A673 (cell line): ENCODE data around the gene SNRPA1. TPM values are rescaled to one million over a fixed set of nuclear protein-coding genes. Genes with fewer than 3 reads are reported as not detected.
A peak's percentile ranks its signal among the peaks of the same experiment; 100 is the strongest.

ENCODE experiments used
- BruUV-seq: library from RNA; stranded (reverse); fragments of 400-500 nt; replicated peaks from 2 replicates; lab custom pipeline; 2021; lab: Mats Ljungman, UMichigan
- CTCF ChIA-PET: fragments of 300-600 bp; sonication (Branson Sonifier 250); formaldehyde crosslinking; loops from one replicate; lab custom pipeline; 2022; ENCODE audit warnings: antibody characterized with exemption; lab: Charles Lee
- POLR2A ChIA-PET: fragments of 300-600 bp; sonication (Branson Sonifier 250); formaldehyde crosslinking; loops from one replicate; lab custom pipeline; 2022; ENCODE audit warnings: antibody characterized with exemption; ENCODE audit not compliant: low non-redundant PET; lab: Charles Lee
- DNase-seq: peaks from one replicate; pipeline ENCODE4 v3.0.0-alpha.2; 2015; ENCODE audit warnings: low spot score
- H3K27ac ChIP-seq: fragments of 200-600 bp; sonication (generic); 2 replicates; pipeline ENCODE4 v1.5.1; 2016; ENCODE audit warnings: mixed run types, low read depth, mild to moderate bottlenecking, mixed read lengths, antibody characterized with exemption, low read length; ENCODE audit not compliant: poor library complexity, severe bottlenecking
- H3K27me3 ChIP-seq: fragments of 200-600 bp; sonication (generic); replicated peaks from 2 replicates; pipeline ENCODE4 v1.6.1; 2017; ENCODE audit warnings: mixed run types, low read depth, mild to moderate bottlenecking, mixed read lengths, antibody characterized with exemption, low read length; ENCODE audit not compliant: insufficient read depth, poor library complexity
- H3K36me3 ChIP-seq: fragments of 200-600 bp; sonication (generic); 2 replicates; pipeline ENCODE4 v1.6.1; 2016; ENCODE audit warnings: mixed run types, mild to moderate bottlenecking, mixed read lengths, antibody characterized with exemption, low read length; ENCODE audit not compliant: insufficient read depth, poor library complexity, severe bottlenecking
- H3K4me1 ChIP-seq: fragments of 200-600 bp; sonication (generic); 2 replicates; pipeline ENCODE4 v1.6.1; 2017; ENCODE audit warnings: mixed run types, mild to moderate bottlenecking, mixed read lengths, antibody characterized with exemption, low read length; ENCODE audit not compliant: insufficient read depth, poor library complexity, severe bottlenecking
- H3K4me3 ChIP-seq: fragments of 200-600 bp; sonication (generic); 2 replicates; pipeline ENCODE4 v1.5.1; 2016; ENCODE audit warnings: low read depth, mixed run types, mild to moderate bottlenecking, mixed read lengths, low read length; ENCODE audit not compliant: poor library complexity, severe bottlenecking
- H3K9me3 ChIP-seq: fragments of 200-600 bp; sonication (generic); 2 replicates; pipeline ENCODE4 v1.6.1; 2016; ENCODE audit warnings: mixed run types, low read depth, mild to moderate bottlenecking, mixed read lengths, antibody characterized with exemption, low read length; ENCODE audit not compliant: poor library complexity, severe bottlenecking
- CTCF ChIP-seq: fragments of 300-800, 200-600 bp; sonication (generic); conservative IDR thresholded peaks from 2 replicates; pipeline ENCODE4 v1.5.1; 2017; ENCODE audit warnings: low read depth, mild to moderate bottlenecking, antibody characterized with exemption, low read length, moderate library complexity, mixed read lengths
- EZH2 ChIP-seq: fragments of 200-600 bp; sonication (generic); IDR thresholded peaks from 2 replicates; pipeline ENCODE4 v1.6.1; 2017; ENCODE audit warnings: borderline replicate concordance, low read depth, mild to moderate bottlenecking, mixed read lengths, antibody characterized with exemption, low read length; ENCODE audit not compliant: poor library complexity, severe bottlenecking
- intact Hi-C: fragments of 100-400 bp; cut with micrococcal nuclease; formaldehyde crosslinking; loops from one replicate; pipeline ENCODE4 v1.10.0; 2022; ENCODE audit not compliant: unreplicated experiment
- total RNA-seq: library from RNA; stranded (reverse); gene quantifications from 2 replicates; pipeline ENCODE4 v1.2.3, GENCODE V29; 2021

SNRPA1 gene
- total RNA-seq, 1 experiment from 2014 or later, result 206 TPM

- Histone ChIP-seq H3K27ac (no peak overlapping the region), H3K27me3 (no peaks in the 10 kb centered on the region), H3K4me1 (no peaks in the 10 kb centered on the region), H3K9me3 (no peaks in the 10 kb centered on the region), H3K4me3 (no peak overlapping the region), H3K36me3 (no peaks in the 10 kb centered on the region)
- TF ChIP-seq CTCF (no peak), EZH2 (no peak)
- intact Hi-C loops, result no loop called here
- ChIA-PET POLR2A (no interaction called here), CTCF (interaction anchor here (0.6 kb wide), 1 partner anchor 129 kb away, joined by 5 read pairs; no protein-coding TSS in a partner anchor)
- DNase-seq, result no peak
- no TSS peak for BruUV-seq
Observed at GRCh38 chr15:101303408-101303807, 8.4 kb upstream of the SNRPA1 start.

- H3K27ac ChIP-seq, result no peak overlapping the region
- H3K36me3 ChIP-seq, result peaks cover 8% of the 10 kb centered on the region
- H3K27me3 ChIP-seq, result no peaks in the 10 kb centered on the region
- no peaks in the 10 kb centered on the region for H3K9me3 ChIP-seq
- peak overlapping the region; percentile 81 for H3K4me3 ChIP-seq
- no TSS peak for BruUV-seq
- peaks cover 12% of the 10 kb centered on the region for H3K4me1 ChIP-seq
- CTCF ChIA-PET, result no interaction called here
- intact Hi-C loops, result no loop called here
- DNase-seq, result no peak
- TF ChIP-seq CTCF (no peak), EZH2 (no peak)
- POLR2A ChIA-PET, result no interaction called here
Observed at GRCh38 chr15:101296418-101297405, 1.7 kb upstream of the SNRPA1 start.

GRCh38 chr15:101295607-101296161, 636 bp upstream of the SNRPA1 start:
- peaks cover 12% of the 10 kb centered on the region for H3K4me1 ChIP-seq
- H3K4me3 ChIP-seq, result peak overlapping the region; percentile 81
- ChIA-PET POLR2A (no interaction called here), CTCF (interaction anchor here (1.8 kb wide), 1 partner anchor 346 kb away, joined by 6 read pairs; no protein-coding TSS in a partner anchor)
- TF ChIP-seq CTCF (no peak), EZH2 (no peak)
- no peak for DNase-seq
- intact Hi-C loops, result loop anchor here (2.0 kb wide), 1 partner anchor 345 kb away; no protein-coding TSS in a partner anchor
- H3K9me3 ChIP-seq, result no peaks in the 10 kb centered on the region
- H3K36me3 ChIP-seq, result peaks cover 15% of the 10 kb centered on the region
- H3K27ac ChIP-seq, result peak overlapping the region; percentile 94
- TSS peak; percentile 76 for BruUV-seq
- no peaks in the 10 kb centered on the region for H3K27me3 ChIP-seq
